ENCODE measurements around the gene KRT33B.

KRT33B gene

DNA sequence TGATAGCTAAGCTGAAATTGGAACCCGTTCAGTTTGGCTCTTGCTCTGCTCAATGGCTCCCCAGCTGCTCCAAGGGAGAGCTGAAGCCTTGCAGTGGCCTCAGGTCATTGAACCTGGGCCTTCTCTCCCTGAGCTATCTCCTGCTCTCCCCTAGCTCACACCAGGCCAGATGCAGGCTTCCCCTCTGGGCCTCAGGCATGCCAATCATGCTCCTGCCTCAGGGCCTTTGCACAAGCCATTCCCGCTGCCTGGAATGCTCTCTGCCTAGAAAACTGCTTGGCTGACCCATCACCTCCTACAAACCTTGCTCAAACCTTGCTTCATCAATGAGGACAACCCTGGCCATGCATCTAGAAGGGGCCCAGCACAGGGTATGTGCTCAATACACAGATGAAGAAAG is 37.4 kb downstream of the KRT33B start:
- H4K20me1 ChIP-seq (ENCODE audit: insufficient read depth, low read length), result no peaks in the 10 kb centered on the region
- no peak overlapping the region for H2AFZ ChIP-seq (ENCODE audit: low read depth, low read length)
- TF ChIP-seq, protein P1, sequence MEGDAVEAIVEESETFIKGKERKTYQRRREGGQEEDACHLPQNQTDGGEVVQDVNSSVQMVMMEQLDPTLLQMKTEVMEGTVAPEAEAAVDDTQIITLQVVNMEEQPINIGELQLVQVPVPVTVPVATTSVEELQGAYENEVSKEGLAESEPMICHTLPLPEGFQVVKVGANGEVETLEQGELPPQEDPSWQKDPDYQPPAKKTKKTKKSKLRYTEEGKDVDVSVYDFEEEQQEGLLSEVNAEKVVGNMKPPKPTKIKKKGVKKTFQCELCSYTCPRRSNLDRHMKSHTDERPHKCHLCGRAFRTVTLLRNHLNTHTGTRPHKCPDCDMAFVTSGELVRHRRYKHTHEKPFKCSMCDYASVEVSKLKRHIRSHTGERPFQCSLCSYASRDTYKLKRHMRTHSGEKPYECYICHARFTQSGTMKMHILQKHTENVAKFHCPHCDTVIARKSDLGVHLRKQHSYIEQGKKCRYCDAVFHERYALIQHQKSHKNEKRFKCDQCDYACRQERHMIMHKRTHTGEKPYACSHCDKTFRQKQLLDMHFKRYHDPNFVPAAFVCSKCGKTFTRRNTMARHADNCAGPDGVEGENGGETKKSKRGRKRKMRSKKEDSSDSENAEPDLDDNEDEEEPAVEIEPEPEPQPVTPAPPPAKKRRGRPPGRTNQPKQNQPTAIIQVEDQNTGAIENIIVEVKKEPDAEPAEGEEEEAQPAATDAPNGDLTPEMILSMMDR (IDR thresholded peaks at IDR 0.05; ENCODE audit: low read depth, low read length), result no peak
- no peak for TF ChIP-seq EZH2phosphoT487 (IDR thresholded peaks at IDR 0.05; ENCODE audit: low read depth)
- H3K79me2 ChIP-seq (ENCODE audit: low read length), result no peaks in the 10 kb centered on the region
- peaks cover 23% of the 10 kb centered on the region for H3K4me1 ChIP-seq (ENCODE audit: low read length)
- H3K9me3 ChIP-seq (ENCODE audit: insufficient read depth, low read length), result no peaks in the 10 kb centered on the region
- H3K27ac ChIP-seq (ENCODE audit: low read length), result no peak overlapping the region
- H3K9ac ChIP-seq (ENCODE audit: low read length), result no peak overlapping the region
- no peak overlapping the region for H3K4me2 ChIP-seq (ENCODE audit: low read length)
- no peaks in the 10 kb centered on the region for H3K36me3 ChIP-seq (replicated peaks; ENCODE audit: low read depth, low read length)
- no peak overlapping the region for H3K4me3 ChIP-seq (ENCODE audit: low read length)
- no peaks in the 10 kb centered on the region for H3K27me3 ChIP-seq (ENCODE audit: low read depth, low read length)

DNA sequence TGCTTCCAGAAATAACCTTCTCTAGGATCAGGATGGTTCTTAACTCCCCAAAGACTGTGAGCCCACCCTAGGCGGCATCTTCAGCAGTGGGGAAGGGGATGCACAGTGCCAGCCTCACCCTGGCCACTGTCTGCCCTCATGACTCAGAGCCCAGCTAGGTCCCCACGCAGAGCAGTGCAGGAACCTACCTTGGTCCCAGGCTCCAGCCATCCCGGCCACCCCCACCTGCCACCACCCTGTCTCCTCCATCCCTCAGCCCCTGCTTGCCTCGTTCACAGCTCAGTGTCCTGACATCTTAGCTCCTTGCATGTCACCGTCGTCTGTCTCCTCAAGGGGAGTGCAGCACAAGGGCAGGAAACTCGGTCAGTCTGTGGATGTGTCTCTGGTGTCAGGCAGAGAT is 38.0 kb downstream of the KRT33B start:
- Histone ChIP-seq H3K36me3 (replicated peaks; ENCODE audit: low read depth, low read length) (no peaks in the 10 kb centered on the region), H3K9me3 (ENCODE audit: insufficient read depth, low read length) (no peaks in the 10 kb centered on the region), H3K4me3 (ENCODE audit: low read length) (no peak overlapping the region), H3K4me1 (ENCODE audit: low read length) (peaks cover 23% of the 10 kb centered on the region), H3K79me2 (ENCODE audit: low read length) (no peaks in the 10 kb centered on the region), H3K4me2 (ENCODE audit: low read length) (no peak overlapping the region), H3K9ac (ENCODE audit: low read length) (no peak overlapping the region), H4K20me1 (ENCODE audit: insufficient read depth, low read length) (no peaks in the 10 kb centered on the region), H3K27ac (ENCODE audit: low read length) (no peak overlapping the region), H3K27me3 (ENCODE audit: low read depth, low read length) (no peaks in the 10 kb centered on the region), H2AFZ (ENCODE audit: low read depth, low read length) (no peak overlapping the region)
- no peak for TF ChIP-seq EZH2phosphoT487 (IDR thresholded peaks at IDR 0.05; ENCODE audit: low read depth)
- TF ChIP-seq, protein P1 (IDR thresholded peaks at IDR 0.05; ENCODE audit: low read depth, low read length), result no peak

DNA sequence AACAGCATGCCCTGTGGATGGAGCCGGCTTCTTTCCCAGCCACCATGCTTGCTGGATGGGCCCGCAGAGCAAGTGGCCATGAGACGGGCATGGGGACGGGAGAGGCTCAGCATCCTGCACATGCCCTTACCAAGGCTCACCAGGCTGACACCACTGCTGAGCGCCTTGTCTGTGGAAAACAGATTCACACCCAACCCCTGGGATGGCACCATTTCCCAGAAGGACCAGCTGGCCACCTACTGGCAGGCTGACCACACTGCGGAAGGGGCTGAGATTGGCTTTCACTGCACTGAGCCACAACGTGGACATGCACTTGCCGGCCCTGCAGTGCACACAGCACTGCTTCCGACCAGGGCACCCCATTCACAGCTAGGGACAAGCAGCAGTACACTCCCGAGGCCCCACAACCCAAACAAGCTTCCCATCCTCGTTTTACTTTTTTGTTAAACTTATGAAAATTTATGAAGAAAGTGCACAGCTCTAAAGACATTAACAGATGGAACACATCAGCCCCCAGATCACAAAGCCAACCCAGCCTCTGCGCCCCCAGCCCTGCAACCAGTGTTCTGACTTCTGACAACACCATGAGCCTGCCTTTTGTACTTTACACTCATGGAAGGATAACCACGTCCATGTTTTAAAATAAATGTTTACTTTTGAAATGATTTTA is 40.2 kb downstream of the KRT33B start:
- Histone ChIP-seq H3K9me3 (ENCODE audit: insufficient read depth, low read length) (no peaks in the 10 kb centered on the region), H3K4me3 (ENCODE audit: low read length) (no peak overlapping the region), H3K9ac (ENCODE audit: low read length) (no peak overlapping the region), H3K36me3 (replicated peaks; ENCODE audit: low read depth, low read length) (no peaks in the 10 kb centered on the region), H2AFZ (ENCODE audit: low read depth, low read length) (no peak overlapping the region), H3K79me2 (ENCODE audit: low read length) (no peaks in the 10 kb centered on the region), H4K20me1 (ENCODE audit: insufficient read depth, low read length) (no peaks in the 10 kb centered on the region), H3K4me2 (ENCODE audit: low read length) (no peak overlapping the region), H3K27me3 (ENCODE audit: low read depth, low read length) (no peaks in the 10 kb centered on the region), H3K4me1 (ENCODE audit: low read length) (peaks cover 12% of the 10 kb centered on the region), H3K27ac (ENCODE audit: low read length) (no peak overlapping the region)
- TF ChIP-seq, protein P1 (IDR thresholded peaks at IDR 0.05; ENCODE audit: low read depth, low read length), result peak; percentile 46
- TF ChIP-seq EZH2phosphoT487 (IDR thresholded peaks at IDR 0.05; ENCODE audit: low read depth), result no peak

DNA sequence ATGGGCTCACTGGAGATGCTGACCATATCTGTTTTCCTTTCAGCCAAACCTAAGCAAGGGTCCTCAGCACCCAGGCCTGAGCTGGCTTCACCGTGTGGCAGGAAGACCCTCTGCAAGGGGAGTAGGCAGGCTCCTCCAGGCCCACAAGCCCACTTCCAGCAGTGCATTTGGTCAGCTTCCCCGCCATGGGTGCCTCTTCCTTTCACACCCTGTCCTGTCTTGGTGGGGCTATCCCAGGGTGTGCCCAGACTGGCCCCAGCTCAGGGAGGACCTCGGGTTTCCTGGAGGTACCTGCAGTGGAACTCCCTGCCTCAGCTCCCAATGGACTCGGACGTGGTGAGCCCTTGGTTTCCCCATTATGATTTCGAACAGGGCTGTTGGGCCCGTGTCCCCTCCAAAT is 41.4 kb downstream of the KRT33B start:
- Histone ChIP-seq H3K9me3 (ENCODE audit: insufficient read depth, low read length) (no peaks in the 10 kb centered on the region), H3K4me2 (ENCODE audit: low read length) (no peak overlapping the region), H3K79me2 (ENCODE audit: low read length) (no peaks in the 10 kb centered on the region), H3K27ac (ENCODE audit: low read length) (no peak overlapping the region), H3K4me1 (ENCODE audit: low read length) (no peaks in the 10 kb centered on the region), H3K4me3 (ENCODE audit: low read length) (no peak overlapping the region), H3K36me3 (replicated peaks; ENCODE audit: low read depth, low read length) (no peaks in the 10 kb centered on the region), H3K27me3 (ENCODE audit: low read depth, low read length) (no peaks in the 10 kb centered on the region), H2AFZ (ENCODE audit: low read depth, low read length) (no peak overlapping the region), H3K9ac (ENCODE audit: low read length) (no peak overlapping the region), H4K20me1 (ENCODE audit: insufficient read depth, low read length) (no peaks in the 10 kb centered on the region)
- TF ChIP-seq EZH2phosphoT487 (IDR thresholded peaks at IDR 0.05; ENCODE audit: low read depth), result no peak
- TF ChIP-seq, protein P1 (IDR thresholded peaks at IDR 0.05; ENCODE audit: low read depth, low read length), result no peak
